ENCODE data around the gene RETREG2. TPM values are rescaled to one million over a fixed set of nuclear protein-coding genes. Genes with fewer than 3 reads are reported as not detected.

RETREG2 gene
- polyA plus RNA-seq, 1 donor from 2014 or later, result 156 TPM

GRCh38 chr2:219129589-219129988 lies 48.5 kb upstream of the RETREG2 start:
- H3K79me2 ChIP-seq (replicated peaks; ENCODE audit: insufficient read depth, low read length), result no peaks in the 10 kb centered on the region
- no peak overlapping the region for H3K4me2 ChIP-seq (ENCODE audit: low read length)
- no peaks in the 10 kb centered on the region for H3F3A ChIP-seq (ENCODE audit: insufficient read depth, low read length, poor library complexity, severe bottlenecking)
- no peaks in the 10 kb centered on the region for H3K9me3 ChIP-seq (ENCODE audit: low read length)
- H4K20me1 ChIP-seq (ENCODE audit: insufficient read depth), result no peaks in the 10 kb centered on the region
- H2AFZ ChIP-seq (ENCODE audit: low read depth, low read length), result no peak overlapping the region
- H3K27me3 ChIP-seq (ENCODE audit: insufficient read depth, low read depth, low read length), result no peaks in the 10 kb centered on the region
- H3K27ac ChIP-seq (ENCODE audit: low read length), result no peak overlapping the region
- no peak overlapping the region for H3K4me3 ChIP-seq (ENCODE audit: low read length)
- no peaks in the 10 kb centered on the region for H3K36me3 ChIP-seq (ENCODE audit: insufficient read depth, low read length)
- no peaks in the 10 kb centered on the region for H3K9me2 ChIP-seq (ENCODE audit: insufficient read depth, low read length)
- no peak overlapping the region for H3K9ac ChIP-seq (ENCODE audit: low read length)
- TF ChIP-seq CTCF (IDR thresholded peaks at IDR 0.05; ENCODE audit: poor library complexity, severe bottlenecking), result no peak
- TF ChIP-seq EP300 (conservative IDR thresholded peaks at IDR 0.05; ENCODE audit: poor library complexity, severe bottlenecking), result no peak

GRCh38 chr2:219131327-219131726 lies 46.7 kb upstream of the RETREG2 start:
- H3K9me2 ChIP-seq (ENCODE audit: insufficient read depth, low read length), result no peaks in the 10 kb centered on the region
- no peaks in the 10 kb centered on the region for H3K27me3 ChIP-seq (ENCODE audit: insufficient read depth, low read depth, low read length)
- H3K79me2 ChIP-seq (replicated peaks; ENCODE audit: insufficient read depth, low read length), result no peaks in the 10 kb centered on the region
- H2AFZ ChIP-seq (ENCODE audit: low read depth, low read length), result no peak overlapping the region
- no peak overlapping the region for H3K9ac ChIP-seq (ENCODE audit: low read length)
- no peaks in the 10 kb centered on the region for H4K20me1 ChIP-seq (ENCODE audit: insufficient read depth)
- H3K9me3 ChIP-seq (ENCODE audit: low read length), result no peaks in the 10 kb centered on the region
- no peaks in the 10 kb centered on the region for H3K36me3 ChIP-seq (ENCODE audit: insufficient read depth, low read length)
- no peak overlapping the region for H3K4me3 ChIP-seq (ENCODE audit: low read length)
- H3F3A ChIP-seq (ENCODE audit: insufficient read depth, low read length, poor library complexity, severe bottlenecking), result no peaks in the 10 kb centered on the region
- no peak overlapping the region for H3K27ac ChIP-seq (ENCODE audit: low read length)
- TF ChIP-seq RAD21 (conservative IDR thresholded peaks at IDR 0.05), result no peak
- H3K4me2 ChIP-seq (ENCODE audit: low read length), result no peak overlapping the region

DNA sequence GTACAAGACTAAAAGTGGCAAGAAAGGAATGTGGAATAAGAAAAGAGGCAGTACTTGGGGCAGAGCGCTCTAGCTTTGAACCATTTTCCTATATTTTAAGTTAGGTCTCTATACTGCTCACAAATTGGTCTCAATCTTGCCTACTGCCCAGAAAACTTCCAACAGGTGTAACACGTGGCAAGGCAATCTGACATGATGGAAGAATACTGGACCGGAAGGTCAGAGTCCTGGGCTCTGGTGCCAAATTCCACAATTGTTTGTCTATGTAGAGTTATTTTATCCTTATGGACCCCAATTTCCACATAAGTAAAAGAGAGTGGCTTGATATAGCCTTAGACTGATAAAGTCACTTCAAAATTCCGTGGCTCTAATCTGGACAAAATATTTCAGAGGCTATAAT lies 46.3 kb upstream of the RETREG2 start:
- no peaks in the 10 kb centered on the region for H3K9me3 ChIP-seq (ENCODE audit: low read length)
- H3K79me2 ChIP-seq (replicated peaks; ENCODE audit: insufficient read depth, low read length), result no peaks in the 10 kb centered on the region
- H3K27me3 ChIP-seq (ENCODE audit: insufficient read depth, low read depth, low read length), result no peaks in the 10 kb centered on the region
- H2AFZ ChIP-seq (ENCODE audit: low read depth, low read length), result no peak overlapping the region
- H3F3A ChIP-seq (ENCODE audit: insufficient read depth, low read length, poor library complexity, severe bottlenecking), result no peaks in the 10 kb centered on the region
- no peak overlapping the region for H3K4me2 ChIP-seq (ENCODE audit: low read length)
- TF ChIP-seq EZH2 (IDR thresholded peaks at IDR 0.05; ENCODE audit: borderline replicate concordance, insufficient read depth, low read length, poor library complexity, severe bottlenecking) (no peak), SMC3 (conservative IDR thresholded peaks at IDR 0.05; ENCODE audit: poor library complexity) (no peak), EP300 (conservative IDR thresholded peaks at IDR 0.05; ENCODE audit: poor library complexity, severe bottlenecking) (no peak), RAD21 (conservative IDR thresholded peaks at IDR 0.05) (no peak), POLR2AphosphoS5 (IDR thresholded peaks at IDR 0.05) (no peak), MXI1 (conservative IDR thresholded peaks at IDR 0.05; ENCODE audit: poor library complexity, severe bottlenecking) (no peak), CTCF (IDR thresholded peaks at IDR 0.05; ENCODE audit: poor library complexity, severe bottlenecking) (no peak), TAF1 (IDR thresholded peaks at IDR 0.05; ENCODE audit: low read depth) (no peak)
- TF ChIP-seq, protein P1, sequence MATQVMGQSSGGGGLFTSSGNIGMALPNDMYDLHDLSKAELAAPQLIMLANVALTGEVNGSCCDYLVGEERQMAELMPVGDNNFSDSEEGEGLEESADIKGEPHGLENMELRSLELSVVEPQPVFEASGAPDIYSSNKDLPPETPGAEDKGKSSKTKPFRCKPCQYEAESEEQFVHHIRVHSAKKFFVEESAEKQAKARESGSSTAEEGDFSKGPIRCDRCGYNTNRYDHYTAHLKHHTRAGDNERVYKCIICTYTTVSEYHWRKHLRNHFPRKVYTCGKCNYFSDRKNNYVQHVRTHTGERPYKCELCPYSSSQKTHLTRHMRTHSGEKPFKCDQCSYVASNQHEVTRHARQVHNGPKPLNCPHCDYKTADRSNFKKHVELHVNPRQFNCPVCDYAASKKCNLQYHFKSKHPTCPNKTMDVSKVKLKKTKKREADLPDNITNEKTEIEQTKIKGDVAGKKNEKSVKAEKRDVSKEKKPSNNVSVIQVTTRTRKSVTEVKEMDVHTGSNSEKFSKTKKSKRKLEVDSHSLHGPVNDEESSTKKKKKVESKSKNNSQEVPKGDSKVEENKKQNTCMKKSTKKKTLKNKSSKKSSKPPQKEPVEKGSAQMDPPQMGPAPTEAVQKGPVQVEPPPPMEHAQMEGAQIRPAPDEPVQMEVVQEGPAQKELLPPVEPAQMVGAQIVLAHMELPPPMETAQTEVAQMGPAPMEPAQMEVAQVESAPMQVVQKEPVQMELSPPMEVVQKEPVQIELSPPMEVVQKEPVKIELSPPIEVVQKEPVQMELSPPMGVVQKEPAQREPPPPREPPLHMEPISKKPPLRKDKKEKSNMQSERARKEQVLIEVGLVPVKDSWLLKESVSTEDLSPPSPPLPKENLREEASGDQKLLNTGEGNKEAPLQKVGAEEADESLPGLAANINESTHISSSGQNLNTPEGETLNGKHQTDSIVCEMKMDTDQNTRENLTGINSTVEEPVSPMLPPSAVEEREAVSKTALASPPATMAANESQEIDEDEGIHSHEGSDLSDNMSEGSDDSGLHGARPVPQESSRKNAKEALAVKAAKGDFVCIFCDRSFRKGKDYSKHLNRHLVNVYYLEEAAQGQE (IDR thresholded peaks at IDR 0.05; ENCODE audit: borderline replicate concordance), result no peak
- H3K27ac ChIP-seq (ENCODE audit: low read length), result no peak overlapping the region
- no peaks in the 10 kb centered on the region for H4K20me1 ChIP-seq (ENCODE audit: insufficient read depth)
- H3K9me2 ChIP-seq (ENCODE audit: insufficient read depth, low read length), result no peaks in the 10 kb centered on the region
- H3K4me3 ChIP-seq (ENCODE audit: low read length), result no peak overlapping the region
- H3K9ac ChIP-seq (ENCODE audit: low read length), result no peak overlapping the region
- H3K36me3 ChIP-seq (ENCODE audit: insufficient read depth, low read length), result no peaks in the 10 kb centered on the region
